Inflammatory macrophage treated with lipopolysaccharide for 4 hours (primary cell): Measurements from ENCODE around the gene TSC22D1.
A peak's percentile ranks its signal among the peaks of the same experiment; 100 is the strongest.

ENCODE experiments used
- DNase-seq: peaks from one replicate; pipeline ENCODE4 v3.0.0-alpha.2; 2020

The TSC22D1 gene

DNA sequence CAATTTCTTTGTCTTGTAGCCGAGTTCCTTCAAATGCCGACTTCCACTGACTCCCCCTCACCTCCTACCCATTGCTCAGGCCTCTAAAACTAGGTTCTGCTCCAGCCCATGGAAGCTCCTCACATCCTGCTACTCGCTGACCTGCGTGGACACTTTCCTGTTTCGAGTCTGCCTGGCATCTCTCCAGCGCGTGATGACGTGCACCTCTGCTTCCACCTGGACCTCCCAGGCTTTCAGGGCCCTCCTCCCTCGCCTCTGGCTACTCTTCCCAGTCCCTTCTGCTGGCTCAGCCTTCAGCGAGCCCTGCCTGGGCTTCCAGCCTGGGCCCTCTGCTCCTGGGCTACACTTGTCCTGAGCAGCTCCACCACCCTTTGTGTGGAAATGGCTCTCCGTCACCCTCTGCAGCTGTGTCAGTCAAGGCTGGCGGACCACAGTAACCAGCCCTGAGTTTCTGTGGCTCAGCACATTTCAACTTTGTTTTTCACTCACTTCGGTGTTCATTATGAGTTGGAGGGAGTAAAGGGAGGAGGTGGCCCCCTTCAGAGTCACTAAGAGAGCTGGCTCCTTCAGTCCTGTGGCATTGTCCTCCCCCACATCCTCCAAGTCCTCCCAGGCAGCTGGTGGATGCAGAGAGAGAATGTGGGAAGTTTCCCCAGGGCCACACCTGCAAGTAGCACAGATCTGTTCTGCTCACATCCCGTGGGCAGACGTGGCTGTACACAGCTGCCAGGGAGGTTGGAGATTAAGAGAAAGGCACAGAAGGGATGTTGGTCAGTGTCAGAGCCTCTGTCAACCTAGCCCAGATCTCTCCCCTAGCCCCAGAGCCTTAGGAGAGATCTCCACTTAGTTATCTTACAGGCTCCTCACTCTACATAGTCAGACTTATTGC lies 153.1 kb downstream of the TSC22D1 start:
- no peak for DNase-seq

DNA sequence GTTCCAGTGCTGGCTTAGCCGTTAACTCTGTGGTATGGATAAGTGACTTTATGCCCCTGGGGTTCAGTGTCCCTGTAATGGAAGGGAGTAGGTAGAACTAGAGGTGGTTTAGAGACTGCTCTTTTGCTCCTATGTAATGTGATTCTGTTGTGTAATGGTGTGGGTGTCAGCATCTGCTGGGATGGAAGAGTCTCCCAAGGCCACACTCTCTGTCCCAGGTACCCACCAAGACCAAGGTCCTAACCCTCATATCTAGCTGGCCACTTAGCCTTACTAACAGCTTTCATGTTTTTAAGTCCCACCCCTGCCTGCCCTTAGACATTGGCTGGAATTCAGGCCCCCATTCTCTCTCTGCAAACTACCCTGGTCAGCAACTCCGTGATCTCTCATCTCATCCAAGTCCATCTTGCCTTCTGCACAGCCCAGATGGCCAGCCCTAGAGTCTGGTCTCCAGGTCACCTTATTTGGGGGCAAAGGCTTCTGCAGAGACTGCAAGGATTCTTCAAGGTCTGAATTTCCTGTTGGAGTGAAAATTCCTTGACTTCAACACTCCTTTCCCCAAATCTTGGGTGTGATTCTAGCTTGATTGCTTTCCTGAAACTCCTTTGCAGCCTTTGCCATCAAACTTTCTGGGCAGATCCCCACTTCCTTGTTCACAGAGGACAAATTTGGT lies 154.1 kb downstream of the TSC22D1 start:
- no peak for DNase-seq

DNA sequence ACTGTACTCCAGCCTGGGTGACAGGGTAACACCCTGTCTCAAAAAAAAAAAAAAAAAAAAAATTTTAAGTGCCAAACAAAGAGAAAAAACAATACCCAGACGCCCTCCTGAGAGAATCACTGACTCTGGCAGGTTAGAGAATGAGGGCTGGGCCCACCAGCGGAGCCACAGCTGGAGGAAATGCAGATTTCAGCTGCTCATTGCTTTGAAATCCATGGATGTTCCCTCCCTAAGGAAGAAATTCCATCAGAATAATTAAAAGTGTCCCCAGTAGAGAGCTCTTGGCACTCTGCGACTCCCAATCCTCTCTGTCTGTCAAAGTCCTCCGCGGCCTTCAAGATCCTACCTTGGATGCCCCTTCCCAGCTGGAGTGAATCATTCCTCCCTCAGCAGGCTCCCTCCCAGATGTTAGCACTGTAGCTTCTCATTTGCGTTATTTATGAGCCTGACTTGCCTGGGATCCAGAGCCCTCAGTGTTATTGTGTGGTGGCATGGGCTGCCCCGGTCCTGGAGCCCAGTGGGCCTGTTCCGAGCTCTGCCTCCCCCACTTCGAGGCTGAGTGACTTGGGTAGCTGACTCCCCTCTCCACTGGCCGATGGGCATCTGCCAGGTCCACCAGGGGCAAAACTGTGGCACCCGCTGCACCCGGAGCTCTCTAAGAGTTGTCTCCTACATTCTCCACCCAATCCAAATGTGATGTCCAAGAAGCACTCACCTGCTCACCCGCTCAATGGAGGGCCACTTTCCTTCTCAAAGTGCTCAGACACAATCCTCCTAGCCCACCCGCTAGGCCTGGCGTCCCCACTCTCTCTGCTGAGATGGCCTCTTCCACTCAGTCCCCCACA lies 155.5 kb downstream of the TSC22D1 start:
- DNase-seq, result no peak

DNA sequence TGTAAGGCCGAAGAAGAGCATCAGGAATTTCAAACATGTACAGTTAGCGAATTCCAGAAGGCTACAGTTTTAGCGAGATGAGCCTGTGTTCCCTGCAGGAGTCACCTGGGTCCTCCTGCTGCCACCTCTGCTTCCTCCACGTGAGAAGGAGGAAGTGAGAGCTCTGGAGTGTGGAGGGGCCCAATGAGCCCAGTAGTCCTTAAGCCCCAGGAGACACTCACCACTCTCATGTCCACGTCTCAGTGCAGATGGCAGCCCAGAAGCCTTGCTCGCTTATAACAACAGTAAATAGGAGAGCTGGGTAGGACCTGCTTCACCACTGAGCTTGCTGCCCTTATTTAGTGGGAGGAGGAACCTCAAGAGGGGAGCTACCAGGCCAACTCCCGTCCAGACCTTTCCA lies 158.3 kb downstream of the TSC22D1 start:
- no peak for DNase-seq

DNA sequence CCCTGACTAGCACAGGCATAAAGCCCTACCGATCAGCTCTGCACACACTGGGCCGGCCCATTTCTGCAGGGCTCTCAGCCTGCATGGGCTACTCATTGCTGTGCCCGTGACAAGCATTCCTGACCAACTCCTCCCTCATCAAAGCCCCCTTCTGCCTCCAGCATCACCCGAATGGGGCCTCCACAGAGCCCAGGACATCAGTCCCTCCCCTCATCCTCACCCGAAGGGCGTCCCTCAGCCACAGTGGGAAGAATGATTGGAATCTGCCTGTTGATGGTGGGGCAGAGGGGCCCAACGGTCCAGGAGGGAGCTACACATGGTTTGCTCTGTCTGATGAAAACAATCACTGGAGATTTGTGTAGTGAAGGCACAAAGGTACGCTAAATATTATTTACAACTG lies 158.7 kb downstream of the TSC22D1 start:
- no peak for DNase-seq

DNA sequence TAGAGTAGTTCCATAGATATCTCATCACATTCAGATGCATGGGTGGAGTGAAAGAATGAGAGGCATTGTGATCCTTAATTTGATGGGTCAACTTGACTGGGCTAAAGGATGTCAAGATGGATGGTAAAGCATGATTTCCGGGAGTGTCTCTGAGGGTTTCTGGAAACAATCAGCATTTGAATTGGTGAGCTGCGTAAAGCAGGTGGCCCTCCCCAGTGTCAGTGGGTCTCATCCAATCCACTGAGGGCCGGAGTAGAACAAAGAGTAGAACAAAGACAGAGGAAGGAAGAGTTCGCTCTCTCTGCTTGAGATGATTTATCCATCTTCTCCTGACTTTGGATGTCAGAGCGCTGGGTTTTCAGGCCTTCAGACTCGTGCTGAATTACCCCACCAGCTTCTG lies 159.4 kb downstream of the TSC22D1 start:
- no peak for DNase-seq

DNA sequence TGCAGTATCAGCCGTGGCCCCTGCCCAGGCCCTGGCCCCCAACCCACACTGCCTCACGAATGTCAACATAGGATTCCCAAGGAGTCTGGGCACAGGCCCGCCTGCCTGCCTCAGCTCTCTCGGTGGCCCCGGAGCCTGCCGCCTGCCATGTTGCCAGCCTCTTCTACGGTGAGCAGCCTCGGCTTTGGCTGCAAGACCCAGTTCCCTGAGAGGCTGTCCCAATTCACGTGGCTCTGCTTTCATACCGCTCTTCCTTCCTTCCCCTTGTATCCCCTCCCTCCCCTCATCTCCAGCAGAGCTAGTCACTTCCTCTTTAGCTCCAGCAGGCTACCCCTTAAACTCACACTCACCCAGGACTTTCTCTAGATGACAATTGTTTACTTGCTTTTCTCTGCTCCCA lies 159.8 kb downstream of the TSC22D1 start:
- DNase-seq, result peak; percentile 49

DNA sequence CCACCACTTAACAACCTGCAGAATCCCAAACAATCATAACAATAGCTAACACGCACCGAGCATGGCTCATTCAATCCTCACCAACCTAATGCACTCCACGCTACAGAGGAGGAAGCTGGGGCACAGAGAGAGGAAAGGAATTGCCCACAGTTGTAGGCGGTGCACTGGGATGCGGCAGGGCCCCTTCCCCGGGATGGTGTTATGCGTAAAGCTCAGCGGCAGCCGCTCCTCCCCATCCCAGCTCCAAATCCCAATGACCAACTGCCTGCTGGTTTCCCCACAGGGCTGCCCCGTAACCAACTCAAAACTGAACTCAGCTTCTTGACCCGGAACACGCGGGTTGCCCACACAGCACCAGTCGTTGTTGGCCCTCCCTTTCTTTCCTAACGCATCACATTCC lies 160.3 kb downstream of the TSC22D1 start:
- DNase-seq, result no peak

DNA sequence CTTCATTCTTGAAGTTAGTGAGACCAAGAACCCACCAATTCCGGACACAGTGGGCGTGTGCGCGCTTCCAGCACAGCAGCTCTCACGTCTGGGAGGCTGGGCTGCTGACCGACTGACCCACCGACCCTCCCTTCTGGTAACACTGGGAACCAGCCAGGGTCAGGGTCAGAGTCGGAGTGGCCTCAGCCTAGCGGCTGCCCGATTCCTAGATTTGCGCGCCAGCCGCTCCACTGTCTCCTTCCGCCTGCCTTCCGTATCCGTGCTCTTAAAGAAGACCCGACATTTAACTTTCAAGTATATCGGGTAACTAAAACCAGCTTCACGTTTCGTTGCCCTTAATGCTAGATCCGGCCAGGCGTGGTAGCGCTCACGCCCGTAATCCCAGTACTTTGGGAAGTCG lies 161.4 kb downstream of the TSC22D1 start:
- no peak for DNase-seq

DNA sequence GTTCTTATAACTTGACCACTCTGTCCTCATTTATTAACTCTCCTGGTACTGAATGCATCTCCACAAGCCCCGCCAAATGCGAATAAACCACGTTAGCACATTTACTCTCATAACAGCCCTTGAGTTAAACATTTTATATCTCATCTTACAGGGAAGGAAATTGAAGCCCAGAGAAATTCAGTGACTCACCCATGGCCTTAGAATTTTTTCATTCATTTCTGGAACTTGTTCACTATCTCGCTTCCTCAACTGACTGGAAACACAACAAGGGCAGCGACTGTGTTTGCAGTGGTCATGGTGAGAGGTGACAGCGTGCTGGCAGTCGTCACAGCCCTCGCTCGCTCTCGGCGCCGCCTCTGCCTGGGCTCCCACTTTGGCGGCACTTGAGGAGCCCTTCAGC lies 163.0 kb downstream of the TSC22D1 start:
- no peak for DNase-seq

DNA sequence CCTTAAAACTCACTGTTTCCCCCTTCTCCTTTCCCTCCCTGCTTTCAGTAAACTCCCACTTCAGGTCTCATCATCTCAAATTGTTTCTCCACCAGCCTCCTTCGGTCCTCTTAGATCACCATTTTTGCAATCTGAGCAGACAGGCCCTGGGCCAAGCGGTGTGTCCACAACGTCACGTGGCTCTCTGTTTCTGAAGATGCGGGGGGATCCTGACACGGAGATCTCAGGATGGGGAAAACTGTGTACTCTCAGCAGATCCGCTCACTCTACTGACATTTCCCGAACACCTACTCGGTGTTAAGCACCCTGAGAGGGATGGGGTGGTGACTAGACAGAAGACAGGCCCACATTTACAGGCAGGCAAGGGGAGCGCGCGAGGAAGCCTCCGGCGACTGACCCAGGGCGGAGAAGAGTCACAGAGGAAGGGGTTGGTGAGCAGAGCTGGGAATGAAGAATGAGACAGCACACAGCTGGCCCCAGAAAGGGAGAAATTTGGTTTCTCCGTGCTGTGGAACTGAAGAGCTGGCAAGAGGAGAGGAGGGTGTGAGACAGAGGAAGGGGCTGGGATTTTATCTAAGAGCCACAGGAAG lies 163.7 kb downstream of the TSC22D1 start:
- DNase-seq, result no peak

DNA sequence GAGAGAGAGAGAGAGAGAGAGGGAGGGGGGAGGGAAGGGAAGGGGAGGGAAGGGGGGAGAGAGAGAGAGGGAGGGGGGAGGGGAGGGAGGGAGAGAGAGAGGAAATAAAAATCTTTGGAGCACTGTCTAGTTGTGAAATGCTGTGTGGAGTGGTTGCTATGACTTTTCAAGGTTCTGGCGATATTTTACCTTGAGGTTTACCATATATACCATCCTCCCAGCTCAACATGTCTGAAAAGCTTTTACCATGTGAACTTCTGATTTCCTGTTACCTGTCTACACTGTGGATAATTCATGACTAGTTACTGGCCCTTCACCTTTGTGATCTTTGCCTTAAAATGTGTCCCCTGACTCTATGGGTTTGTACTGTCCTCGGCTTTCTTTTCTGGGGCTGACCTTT lies 164.3 kb downstream of the TSC22D1 start:
- DNase-seq, result no peak

DNA sequence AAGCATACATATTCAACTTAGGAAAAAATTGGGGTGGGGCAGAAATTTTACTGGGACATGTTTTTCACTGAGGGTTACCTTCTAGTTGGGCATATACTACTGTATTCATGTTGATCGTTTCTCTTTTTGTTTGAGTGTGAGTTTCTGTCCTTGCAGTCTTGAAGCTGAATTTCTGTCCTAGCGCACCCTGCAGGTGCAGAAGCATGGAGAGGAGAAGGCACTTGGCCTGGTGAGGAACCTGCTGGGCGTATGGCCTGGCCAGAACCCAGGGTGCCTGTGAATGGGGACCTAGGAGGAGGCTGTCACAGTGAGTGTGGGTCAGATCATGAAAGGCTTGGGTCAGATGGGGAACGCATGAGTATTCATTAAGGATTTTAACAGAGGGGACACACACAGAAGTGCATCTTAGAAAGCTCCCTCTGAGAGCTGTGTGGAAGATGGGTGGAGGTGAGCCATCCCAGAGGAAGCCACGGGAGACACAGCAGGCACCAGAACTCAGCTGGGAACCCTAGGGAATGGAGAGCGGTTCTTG lies 165.7 kb downstream of the TSC22D1 start:
- DNase-seq, result no peak

DNA sequence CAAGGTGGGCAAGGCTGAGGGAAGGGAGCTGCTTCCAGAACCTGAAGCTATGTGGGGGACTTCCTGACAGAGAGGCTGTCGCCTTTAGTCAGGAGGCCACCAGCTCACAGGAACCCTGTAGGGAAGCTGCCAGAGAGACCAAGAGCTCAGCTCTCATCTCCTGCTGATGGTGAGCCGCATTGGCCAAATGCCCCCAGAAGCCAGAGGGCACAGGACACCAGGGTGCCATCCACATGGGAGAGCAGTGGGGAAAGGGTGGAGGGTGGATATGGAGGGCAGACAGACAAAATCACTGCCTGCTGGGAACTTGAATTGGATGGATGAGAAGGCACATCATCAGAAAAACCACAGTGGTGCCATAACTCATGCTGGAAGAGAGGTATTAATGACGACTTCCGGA lies 166.5 kb downstream of the TSC22D1 start:
- DNase-seq, result no peak

DNA sequence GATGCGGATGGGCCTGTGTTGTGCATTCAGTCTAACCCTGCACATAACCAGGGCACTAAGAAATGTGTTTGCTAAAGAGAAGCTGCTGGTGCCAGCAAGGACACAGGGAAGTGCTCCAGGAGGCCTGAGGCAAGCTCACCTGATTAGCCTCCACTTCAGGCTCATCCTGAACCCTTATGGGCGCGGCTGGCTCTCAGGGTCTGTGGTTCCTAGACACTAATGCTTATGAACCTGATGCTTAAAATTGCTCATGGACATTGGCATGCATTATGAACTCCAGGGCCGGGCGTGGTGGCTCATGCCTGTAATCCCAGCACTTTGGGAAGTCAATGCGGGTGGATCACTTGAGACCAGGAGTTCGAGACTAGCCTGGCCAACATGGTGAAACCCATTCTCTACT lies 168.2 kb downstream of the TSC22D1 start:
- no peak for DNase-seq

DNA sequence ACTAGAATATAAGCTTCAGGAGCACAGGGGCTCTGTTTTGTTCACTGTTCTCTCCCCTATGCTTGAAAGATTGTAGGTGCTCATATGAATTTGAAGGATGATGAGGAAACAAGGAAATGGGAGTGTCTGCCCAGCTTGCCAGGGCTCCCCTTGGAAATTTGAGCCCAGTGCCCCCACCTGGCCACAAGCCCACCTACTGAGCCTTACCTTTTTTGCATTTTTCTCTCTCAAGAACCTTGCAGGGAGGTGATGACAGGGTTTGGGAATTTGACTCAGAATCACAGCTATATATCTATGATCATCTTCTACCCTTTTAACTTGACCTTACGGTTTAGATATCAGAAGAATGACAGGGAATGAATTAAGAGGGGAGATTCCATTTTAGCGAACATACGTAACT lies 168.8 kb downstream of the TSC22D1 start:
- DNase-seq, result no peak

DNA sequence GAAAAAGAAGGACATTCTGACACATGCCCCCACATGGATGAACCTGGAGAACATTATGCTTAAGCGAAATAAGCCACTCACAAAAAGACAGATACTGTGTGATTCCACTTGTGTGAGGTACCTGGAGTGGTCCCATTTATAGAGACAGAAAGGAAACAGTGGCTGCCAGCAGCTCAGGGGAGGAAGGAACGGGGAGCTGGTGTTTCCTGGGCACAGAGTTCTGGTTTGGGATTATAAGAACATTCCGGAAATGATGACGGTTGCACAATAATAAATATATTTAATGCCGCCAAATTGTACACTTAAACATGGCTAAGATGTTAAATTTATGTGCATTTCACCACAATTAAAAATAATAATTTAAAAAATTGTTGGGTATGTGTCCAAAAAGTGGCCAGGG lies 169.5 kb downstream of the TSC22D1 start:
- DNase-seq, result no peak

DNA sequence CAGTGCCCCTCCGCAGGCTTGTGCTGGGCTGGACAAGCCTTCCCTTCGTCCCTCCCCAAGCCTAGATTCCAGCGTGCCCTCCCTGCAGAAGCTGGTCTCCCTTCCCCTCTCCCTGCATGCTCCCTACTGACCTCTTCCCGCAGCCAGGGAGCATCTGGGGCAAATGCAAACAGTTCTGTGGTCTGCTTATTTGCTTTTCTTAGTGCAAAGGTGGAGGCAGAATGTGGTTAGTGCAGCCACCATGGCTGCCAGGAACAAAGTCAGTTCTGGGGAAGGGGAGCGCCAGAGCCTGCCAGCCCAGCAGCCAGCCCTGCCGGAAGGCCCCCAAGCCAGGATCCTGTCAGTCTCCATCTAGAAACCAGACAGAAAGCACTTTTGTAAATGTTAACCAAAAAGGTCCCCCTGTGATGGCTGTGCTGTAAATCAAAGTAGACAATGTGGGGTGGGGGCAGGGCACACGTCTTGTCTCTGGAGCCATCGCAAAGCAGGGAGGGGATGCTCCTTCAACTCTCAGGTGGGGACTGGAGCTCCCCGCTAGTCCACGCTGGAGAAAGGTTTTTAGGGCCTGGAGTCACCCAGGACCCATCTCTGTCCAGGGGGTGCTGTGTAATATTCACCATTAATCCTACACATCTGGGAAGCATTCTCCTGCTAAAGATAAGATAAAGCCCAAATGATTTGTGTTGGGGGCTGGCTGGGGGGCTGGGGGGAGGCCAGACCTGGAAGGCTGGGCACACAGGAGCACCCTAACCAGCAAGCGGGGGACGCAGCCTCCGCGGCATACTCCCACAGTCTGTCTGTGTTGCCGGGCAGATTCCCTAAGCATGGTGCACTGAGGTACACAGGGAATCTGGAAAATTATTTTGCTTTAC lies 171.6 kb downstream of the TSC22D1 start:
- no peak for DNase-seq

DNA sequence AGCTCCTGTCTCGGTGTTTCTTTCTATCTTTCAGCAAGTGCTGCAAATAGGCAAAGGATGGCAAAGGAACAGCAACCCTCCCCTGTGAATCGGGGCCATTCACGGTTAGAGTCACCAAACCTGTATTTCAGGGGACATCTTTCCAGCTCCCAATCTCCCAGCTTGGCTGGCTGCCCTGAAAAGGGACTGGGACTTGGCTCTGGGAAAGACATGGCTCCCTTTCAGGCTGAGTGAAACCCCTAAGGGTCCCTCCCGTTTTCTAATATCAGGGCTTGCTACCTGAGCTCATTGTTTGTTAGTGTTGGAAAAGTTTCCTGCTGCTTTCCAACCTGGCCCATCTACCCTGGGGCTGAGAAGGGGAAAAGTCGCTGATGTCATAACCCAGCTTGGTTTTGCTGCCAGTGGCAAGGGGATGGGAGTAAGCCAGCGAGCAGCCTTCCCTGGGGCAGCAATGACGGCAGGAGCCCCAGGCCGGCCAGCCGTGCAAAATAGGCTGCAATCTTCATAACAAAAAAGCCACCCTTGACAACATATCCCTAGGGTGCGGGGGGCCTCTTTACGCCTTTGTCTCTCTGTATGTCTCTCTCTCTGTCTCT lies 172.6 kb downstream of the TSC22D1 start:
- no peak for DNase-seq

DNA sequence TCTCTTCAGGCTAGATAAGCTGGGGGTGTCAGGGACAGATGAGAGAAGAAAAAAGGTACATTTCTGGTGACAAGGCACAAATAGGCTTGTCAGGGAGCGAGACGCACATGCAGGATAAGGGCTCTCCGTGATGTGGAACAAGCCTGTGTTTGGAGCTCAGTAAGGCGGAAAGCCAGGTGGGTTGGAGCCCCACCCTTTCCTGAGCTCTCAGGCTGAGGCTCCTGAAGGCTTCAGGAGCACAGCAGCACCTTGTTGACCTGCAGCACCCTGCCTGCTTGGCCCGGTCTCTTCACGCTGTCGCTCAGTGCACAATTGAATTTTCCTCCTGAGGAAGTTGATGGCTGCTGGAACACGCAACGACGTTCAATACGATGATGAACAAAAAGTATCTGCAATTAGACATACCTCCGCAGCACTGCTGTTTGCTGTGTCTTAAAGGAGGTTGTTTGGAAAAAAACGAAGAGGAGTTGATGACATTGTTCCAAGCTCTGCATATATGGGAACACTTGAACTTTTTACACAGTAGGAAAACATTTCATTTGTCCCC lies 173.2 kb downstream of the TSC22D1 start:
- no peak for DNase-seq

DNA sequence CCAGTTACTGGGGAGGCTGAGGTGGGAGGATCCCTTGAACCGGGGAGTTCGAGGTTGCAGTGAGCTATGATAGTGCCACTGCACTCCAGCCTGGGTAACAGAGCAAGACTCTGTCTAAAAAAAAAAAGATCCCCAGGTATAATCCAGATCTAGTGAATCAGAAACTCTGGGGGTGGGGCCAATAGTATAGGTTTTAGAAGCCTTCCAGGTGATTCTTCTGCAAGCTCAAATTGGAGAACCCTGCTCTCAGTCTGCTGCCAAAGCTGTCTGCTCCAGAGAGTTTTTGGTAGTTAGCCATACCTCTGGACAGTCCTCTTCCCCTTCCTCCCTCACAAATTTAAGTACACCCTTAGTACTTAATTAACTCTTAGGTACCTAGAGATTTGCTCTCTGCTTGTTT lies 174.6 kb downstream of the TSC22D1 start:
- no peak for DNase-seq
